Common myeloid progenitor, CD34-positive (primary cell): Measurements from ENCODE around the gene TC2N.

ENCODE experiments used
- CTCF ChIA-PET: fragments of 350-600 bp; sonication (Branson Sonifier 250); formaldehyde crosslinking; loops from one replicate; lab custom pipeline; 2021; ENCODE audit warnings: antibody characterized with exemption; lab: Charles Lee
- POLR2A ChIA-PET: fragments of 350-600 bp; sonication (Branson Sonifier 250); formaldehyde crosslinking; loops from one replicate; lab custom pipeline; 2021; ENCODE audit warnings: antibody characterized with exemption; lab: Charles Lee
- DNase-seq, 3 donors: peaks; one replicate each; pipeline versions ENCODE4 v3.0.0 to v3.0.0-alpha.2; 2013
- H3K27ac ChIP-seq, 2 experiments: 1 replicate in 1 of 2; 2 replicates in 1 of 2; pipeline ENCODE4 v1.7.0; 2013; ENCODE audit warnings: inconsistent platforms in 2 of 2, low read length in 2 of 2, mild to moderate bottlenecking in 2 of 2, low read depth in 1 of 2, moderate library complexity in 1 of 2; ENCODE audit not compliant: severe bottlenecking in 2 of 2, insufficient read depth in 1 of 2, poor library complexity in 1 of 2
- H3K27me3 ChIP-seq, 5 experiments: replicated peaks in 2 of 5; 1 replicate in 3 of 5; 2 replicates in 2 of 5; pipeline versions ENCODE4 v1.6.1 to v1.7.0; 2013; ENCODE audit warnings: low read length in 4 of 5, mild to moderate bottlenecking in 2 of 5, moderate library complexity in 2 of 5, inconsistent platforms in 1 of 5; ENCODE audit not compliant: insufficient read depth in 5 of 5, control insufficient read depth in 4 of 5
- H3K36me3 ChIP-seq, 4 experiments: 1 replicate in 2 of 4; 2 replicates in 2 of 4; pipeline versions ENCODE4 v1.6.1 to v1.7.0; 2013; ENCODE audit warnings: low read length in 3 of 4, control low read depth in 1 of 4, mild to moderate bottlenecking in 1 of 4; ENCODE audit not compliant: control insufficient read depth in 4 of 4, insufficient read depth in 4 of 4
- H3K4me1 ChIP-seq, 4 experiments: 1 replicate in 3 of 4; 2 replicates in 1 of 4; pipeline versions ENCODE4 v1.6.1 to v1.7.1; 2013; ENCODE audit warnings: low read length in 3 of 4, mild to moderate bottlenecking in 3 of 4, control low read depth in 1 of 4, inconsistent platforms in 1 of 4, moderate library complexity in 1 of 4; ENCODE audit not compliant: control insufficient read depth in 4 of 4, insufficient read depth in 4 of 4; ENCODE audit errors: control extremely low read depth in 1 of 4
- H3K4me3 ChIP-seq, 7 experiments: 1 replicate in 4 of 7; 2 replicates in 3 of 7; pipeline versions ENCODE4 v1.5.1 to v1.7.0; 2013; ENCODE audit warnings: mild to moderate bottlenecking in 7 of 7, low read length in 6 of 7, moderate library complexity in 6 of 7, inconsistent platforms in 2 of 7, low read depth in 2 of 7, control low read depth in 1 of 7; ENCODE audit not compliant: insufficient read depth in 4 of 7, control insufficient read depth in 1 of 7; ENCODE audit errors: extremely low read depth in 1 of 7
- H3K9me3 ChIP-seq, 5 experiments: 1 replicate in 4 of 5; 2 replicates in 1 of 5; pipeline versions ENCODE4 v1.6.1 to v1.7.1; 2013; ENCODE audit warnings: low read length in 4 of 5, mild to moderate bottlenecking in 2 of 5, inconsistent platforms in 1 of 5, low read depth in 1 of 5, moderate library complexity in 1 of 5; ENCODE audit not compliant: control insufficient read depth in 4 of 5, insufficient read depth in 2 of 5; ENCODE audit errors: control extremely low read depth in 1 of 5
- WGBS: methylation state at CpG from one replicate; pipeline ENCODE4 v1.1.5; 2013; ENCODE audit not compliant: insufficient coverage; 5-methylcytosine and 5-hydroxymethylcytosine counted together

The TC2N gene

DNA sequence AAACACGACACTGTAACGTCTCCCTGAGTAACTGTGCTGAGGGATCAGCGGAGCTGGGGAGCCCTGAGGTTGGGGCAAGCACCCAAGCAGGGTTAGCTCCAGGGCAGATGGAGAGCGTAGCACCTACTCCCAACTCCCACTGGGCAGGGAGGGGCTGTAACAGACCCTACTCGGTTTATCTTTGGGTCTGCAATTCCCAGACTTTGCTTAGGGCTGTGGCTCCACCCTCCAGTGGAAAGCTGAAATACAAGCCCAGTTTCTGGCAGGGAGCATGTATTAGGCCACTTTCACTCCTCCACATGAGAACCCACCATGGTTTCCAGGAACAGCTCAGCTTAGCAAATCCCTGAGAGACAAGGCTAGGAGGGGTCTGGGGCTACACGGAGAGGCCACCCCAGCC is 17.3 kb upstream of the TC2N start:
- 100% methylated on average over 5 of the region's 6 CpGs for WGBS
- Histone ChIP-seq H3K4me1 (peaks cover 0 to 7% (median 4%) of the 10 kb centered on the region in 4 experiments), H3K27me3 (no peaks in the 10 kb centered on the region), H3K4me3 (no peak overlapping the region), H3K27ac (no peak overlapping the region), H3K36me3 (no peaks in the 10 kb centered on the region), H3K9me3 (no peaks in the 10 kb centered on the region)
- ChIA-PET POLR2A (no interaction called here), CTCF (interaction anchor here (1.0 kb wide), 1 partner anchor 8 kb away, joined by 3 read pairs; no protein-coding TSS in a partner anchor)
- DNase-seq, result no peak

DNA sequence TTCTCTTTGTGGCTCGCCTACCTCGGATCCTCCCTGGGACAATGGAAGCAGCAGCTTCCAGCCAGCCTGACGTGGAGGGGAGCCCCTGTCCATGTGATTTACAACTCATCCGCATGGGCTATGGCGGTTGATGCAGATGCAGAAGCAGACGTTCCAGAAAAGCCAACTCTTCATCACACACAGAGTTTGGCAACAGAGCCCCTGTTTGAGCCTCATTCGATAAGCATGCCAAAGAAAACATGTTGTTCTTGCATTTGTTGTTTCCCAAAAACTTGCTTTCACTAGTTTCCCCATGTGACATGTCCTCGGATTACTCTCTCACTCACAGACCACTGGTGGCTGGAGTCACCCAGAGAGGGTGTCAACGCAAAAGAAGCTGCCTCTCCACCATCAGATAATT is 16.4 kb upstream of the TC2N start:
- POLR2A ChIA-PET, result interaction anchor here (0.8 kb wide), 2 partner anchors 12 to 1062 kb away, joined by 3 to 5 read pairs; no protein-coding TSS in a partner anchor
- Histone ChIP-seq H3K4me1 (no peaks in the 10 kb centered on the region), H3K9me3 (no peaks in the 10 kb centered on the region), H3K4me3 (no peak overlapping the region), H3K36me3 (no peaks in the 10 kb centered on the region), H3K27ac (no peak overlapping the region), H3K27me3 (no peaks in the 10 kb centered on the region)
- no peak for DNase-seq
- WGBS, result 96% methylated on average over 5 of the region's 9 CpGs
- CTCF ChIA-PET, result no interaction called here

DNA sequence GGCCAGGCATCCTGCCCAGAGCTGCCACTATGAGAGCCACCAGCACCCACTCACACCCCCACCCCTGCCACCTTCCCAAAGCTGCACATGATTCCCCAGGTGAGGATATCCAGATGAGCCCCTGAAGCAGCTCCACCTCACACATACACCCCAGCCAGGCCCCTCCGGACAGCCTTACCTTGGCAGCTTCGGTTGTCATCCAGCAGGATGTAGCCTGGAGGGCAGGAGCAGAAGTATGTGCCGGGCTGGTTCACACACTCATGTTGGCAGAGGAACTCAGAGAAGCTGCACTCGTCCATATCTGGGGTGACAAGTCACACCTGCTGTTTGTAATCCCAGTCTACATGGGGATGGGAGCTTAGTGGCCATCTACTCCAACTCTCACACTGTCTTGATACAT is 15.4 kb upstream of the TC2N start:
- no peak for DNase-seq
- Histone ChIP-seq H3K9me3 (no peaks in the 10 kb centered on the region), H3K27me3 (no peaks in the 10 kb centered on the region), H3K4me1 (peaks cover 0 to 3% (median under 1%) of the 10 kb centered on the region in 4 experiments), H3K4me3 (no peak overlapping the region), H3K36me3 (no peaks in the 10 kb centered on the region), H3K27ac (no peak overlapping the region)
- CTCF ChIA-PET, result interaction anchor here (0.6 kb wide), 1 partner anchor 364 kb away, joined by 4 read pairs; no protein-coding TSS in a partner anchor
- POLR2A ChIA-PET, result interaction anchor here (0.8 kb wide), 1 partner anchor 11 kb away, joined by 3 read pairs; no protein-coding TSS in a partner anchor
- 98% methylated on average over 4 of the region's 4 CpGs for WGBS

DNA sequence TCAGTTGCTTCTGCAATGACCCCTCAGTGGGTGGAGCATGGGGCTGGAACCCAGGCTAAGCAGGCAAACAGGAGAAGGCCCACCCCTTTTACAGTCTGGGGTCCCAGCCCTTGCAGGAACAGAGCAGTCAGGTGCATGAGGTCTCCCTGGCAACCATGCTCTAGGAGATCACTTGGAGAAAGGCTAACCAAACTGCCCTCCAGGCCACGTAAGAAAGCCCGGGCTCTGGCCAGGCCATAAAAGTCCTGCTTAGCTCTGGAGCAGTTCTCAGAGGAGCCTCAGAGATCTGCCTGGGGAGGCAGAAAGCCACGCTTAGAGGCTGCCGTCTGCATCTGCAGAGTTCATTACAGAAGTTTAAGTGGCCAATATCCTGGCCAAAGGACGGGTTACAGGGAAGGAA is 15.0 kb upstream of the TC2N start:
- no peak for DNase-seq
- Histone ChIP-seq H3K36me3 (no peaks in the 10 kb centered on the region), H3K27ac (no peak overlapping the region), H3K9me3 (no peaks in the 10 kb centered on the region), H3K4me1 (peaks cover 0 to 7% (median 5%) of the 10 kb centered on the region in 4 experiments), H3K4me3 (no peak overlapping the region), H3K27me3 (no peaks in the 10 kb centered on the region)
- CTCF ChIA-PET, result no interaction called here
- POLR2A ChIA-PET, result no interaction called here
- WGBS, result 98% methylated on average over 5 of the region's 5 CpGs

DNA sequence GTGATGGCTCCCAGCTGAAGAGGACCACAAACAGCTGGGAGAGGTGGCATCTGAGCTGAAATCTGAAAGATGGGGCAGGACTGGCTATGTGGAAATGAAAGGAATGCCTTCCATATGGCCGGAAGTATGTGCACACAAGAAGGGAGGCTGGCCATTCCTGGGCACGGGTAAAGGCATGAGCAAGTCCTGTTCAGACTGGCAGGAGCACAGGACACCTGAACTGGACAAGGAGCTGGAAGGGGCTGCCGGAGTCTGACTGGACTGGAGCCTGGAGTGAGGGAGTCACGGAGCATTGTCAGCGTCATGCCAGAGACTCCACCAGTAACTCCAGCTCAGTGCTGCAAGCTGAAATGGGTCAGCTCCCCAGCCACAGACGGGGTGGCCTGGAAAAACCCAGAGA is 11.9 kb upstream of the TC2N start:
- H3K27ac ChIP-seq, result no peak overlapping the region
- no peak overlapping the region for H3K4me3 ChIP-seq
- CTCF ChIA-PET, result interaction anchor here (0.6 to 0.8 kb wide), 2 partner anchors 12 to 118 kb away, joined by 3 read pairs; no protein-coding TSS in a partner anchor
- H3K9me3 ChIP-seq, result no peaks in the 10 kb centered on the region
- POLR2A ChIA-PET, result no interaction called here
- no peaks in the 10 kb centered on the region for H3K27me3 ChIP-seq
- WGBS, result 88% methylated on average over 6 of the region's 6 CpGs
- H3K36me3 ChIP-seq, result no peaks in the 10 kb centered on the region
- DNase-seq, result no peak
- peaks cover 0 to 16% (median 14%) of the 10 kb centered on the region in 4 experiments for H3K4me1 ChIP-seq

DNA sequence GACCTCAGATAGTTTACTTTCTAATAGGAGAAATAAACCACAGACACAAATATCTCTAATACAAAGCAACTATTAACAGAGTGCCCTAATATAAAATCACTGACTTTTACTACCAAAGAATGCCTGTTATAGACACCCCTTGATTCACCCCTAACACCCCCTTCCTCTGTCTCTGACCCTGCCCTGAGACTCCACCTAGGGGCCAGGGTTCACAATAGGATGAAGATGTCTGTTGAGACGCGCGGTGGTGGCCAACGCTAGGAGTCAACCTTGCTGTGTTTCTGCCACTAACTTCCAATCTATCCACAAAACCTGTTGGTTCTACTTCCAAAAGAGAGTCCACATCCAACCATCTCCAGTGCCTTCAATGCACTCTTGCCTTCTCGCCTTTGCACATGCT is 10.9 kb upstream of the TC2N start:
- ChIA-PET CTCF (no interaction called here), POLR2A (no interaction called here)

DNA sequence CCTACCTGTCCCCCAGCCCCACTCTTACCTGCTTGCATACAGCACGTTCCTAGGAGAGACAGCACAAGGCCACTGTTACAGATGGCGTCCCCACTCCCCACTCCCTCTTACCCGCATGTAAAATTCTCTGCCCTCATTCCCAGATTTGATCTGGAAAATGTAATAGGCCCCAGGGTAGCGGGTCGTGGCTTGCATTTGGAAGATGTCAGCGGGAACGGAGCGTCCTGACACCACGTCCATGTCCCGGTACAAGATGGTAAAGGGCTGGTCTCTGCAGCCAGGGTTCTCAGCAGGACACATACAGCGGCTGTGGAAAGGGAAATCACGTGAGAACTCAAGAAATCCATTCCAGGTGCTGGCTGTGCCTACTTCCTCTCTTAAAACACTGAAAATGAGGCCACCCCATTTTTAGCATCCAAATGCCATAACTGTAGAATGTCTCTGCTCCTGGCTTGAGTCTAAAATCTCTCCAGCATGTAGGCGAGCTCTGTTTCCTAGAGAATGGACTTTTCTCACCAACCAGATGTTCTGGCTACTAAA is 10.1 kb upstream of the TC2N start:
- Histone ChIP-seq H3K27me3 (no peaks in the 10 kb centered on the region), H3K36me3 (no peaks in the 10 kb centered on the region), H3K4me1 (peaks cover 5 to 33% (median 32%) of the 10 kb centered on the region in 4 experiments), H3K9me3 (no peaks in the 10 kb centered on the region), H3K4me3 (peak overlapping the region in 1 of 7 experiments; percentile 21), H3K27ac (no peak overlapping the region)
- WGBS, result 59% methylated on average over 10 of the region's 13 CpGs
- ChIA-PET POLR2A (no interaction called here), CTCF (interaction anchor here (1.2 kb wide), 1 partner anchor 7 kb away, joined by 3 read pairs; no protein-coding TSS in a partner anchor)
- peak in 2 of 3 donors; percentile 57 to 70 for DNase-seq

More for the DNA sequence above, 10.9 kb upstream of the TC2N start:
- Histone ChIP-seq H3K4me3 (no peak overlapping the region), H3K9me3 (no peaks in the 10 kb centered on the region), H3K4me1 (peaks cover 3 to 25% (median 23%) of the 10 kb centered on the region in 4 experiments), H3K36me3 (no peaks in the 10 kb centered on the region), H3K27ac (no peak overlapping the region), H3K27me3 (no peaks in the 10 kb centered on the region)
- 98% methylated on average over 5 of the region's 5 CpGs for WGBS
- no peak for DNase-seq
